OCI-LY3 (cell line): ENCODE measurements around the gene EPHB2.

Experiments
- H2AFZ ChIP-seq: fragments of 200-600, 300-600 bp; shearing (Covaris generic); 2 replicates; pipeline ENCODE4 v1.6.0; 2014; ENCODE audit warnings: antibody characterized with exemption, low read depth, low read length
- H3K27ac ChIP-seq: fragments of 200-600, 300-600 bp; sonication (generic); 2 replicates; pipeline ENCODE4 v1.5.1; 2014; ENCODE audit warnings: mild to moderate bottlenecking, low read length, moderate library complexity, mixed read lengths
- H3K27me3 ChIP-seq: fragments of 200-600, 300-600 bp; sonication (generic); 2 replicates; pipeline ENCODE4 v1.6.1; 2014; ENCODE audit warnings: low read depth, low read length, mixed read lengths
- H3K36me3 ChIP-seq: fragments of 200-600, 300-600 bp; sonication (generic); replicated peaks from 2 replicates; pipeline ENCODE3; 2014; ENCODE audit warnings: low read depth, low read length, mixed read lengths
- H3K4me1 ChIP-seq: fragments of 300-600, 200-600 bp; sonication (generic); 2 replicates; pipeline ENCODE4 v1.6.1; 2014; ENCODE audit warnings: low read length, mixed read lengths
- H3K4me2 ChIP-seq: fragments of 200-600, 300-600 bp; sonication (generic); 2 replicates; pipeline ENCODE4 v1.6.1; 2014; ENCODE audit warnings: low read length, mixed read lengths
- H3K4me3 ChIP-seq: fragments of 300-600, 200-600 bp; sonication (generic); 2 replicates; pipeline ENCODE4 v1.5.1; 2014; ENCODE audit warnings: antibody characterized with exemption, mild to moderate bottlenecking, low read length, moderate library complexity
- H3K79me2 ChIP-seq: fragments of 300-600, 200-600 bp; shearing (Covaris generic); 2 replicates; pipeline ENCODE4 v1.6.1; 2014; ENCODE audit warnings: mild to moderate bottlenecking, low read length, mixed read lengths
- H3K9ac ChIP-seq: fragments of 300-600, 200-600 bp; shearing (Covaris generic); 2 replicates; pipeline ENCODE4 v1.6.0; 2014; ENCODE audit warnings: mild to moderate bottlenecking, low read length, moderate library complexity
- H3K9me3 ChIP-seq: fragments of 200-600, 300-600 bp; shearing (Covaris generic); 2 replicates; pipeline ENCODE4 v1.6.1; 2014; ENCODE audit warnings: low read length, mixed read lengths; ENCODE audit not compliant: insufficient read depth
- H4K20me1 ChIP-seq: fragments of 200-600, 300-600 bp; sonication (generic); 2 replicates; pipeline ENCODE4 v1.6.1; 2016; ENCODE audit warnings: low read length, mixed read lengths; ENCODE audit not compliant: insufficient read depth
- EZH2phosphoT487 ChIP-seq: fragments of 200-600 bp; shearing (Covaris generic); IDR thresholded peaks from 2 replicates; pipeline ENCODE4 v1.6.1; 2018; ENCODE audit warnings: antibody characterized with exemption, mixed run types, low read depth
- TF ChIP-seq, protein P1 (sequence below): fragments of 200-600, 300-600 bp; sonication (generic); IDR thresholded peaks from 2 replicates; pipeline ENCODE4 v1.5.1; 2014; ENCODE audit warnings: antibody characterized with exemption, low read length, low read depth

Gene EPHB2

DNA sequence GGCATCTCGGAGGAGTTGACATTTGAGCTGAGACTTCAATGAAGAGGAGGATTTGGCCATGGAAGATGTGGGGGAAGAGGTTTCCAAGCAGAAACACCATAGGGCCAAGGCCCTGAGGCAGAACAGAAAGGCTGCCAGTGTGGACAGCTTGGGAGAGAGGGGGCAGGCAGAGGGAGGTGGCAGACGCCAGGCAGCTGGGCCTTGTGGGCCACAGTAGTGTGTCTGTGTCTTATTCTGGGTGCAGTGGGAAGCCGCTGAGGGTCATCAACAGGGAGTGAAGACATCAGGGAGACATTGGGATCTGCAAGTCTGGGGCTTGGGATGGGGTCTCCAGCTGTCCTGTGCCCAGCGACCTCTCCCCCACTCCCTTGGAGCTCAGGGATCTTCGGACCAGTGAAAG is 165.2 kb downstream of the EPHB2 start:
- Histone ChIP-seq H4K20me1 (no peaks in the 10 kb centered on the region), H3K79me2 (no peaks in the 10 kb centered on the region), H3K4me3 (no peak overlapping the region), H3K9me3 (no peaks in the 10 kb centered on the region), H3K27me3 (no peaks in the 10 kb centered on the region), H3K4me1 (no peaks in the 10 kb centered on the region), H3K36me3 (no peaks in the 10 kb centered on the region), H3K4me2 (no peak overlapping the region), H2AFZ (no peak overlapping the region), H3K27ac (no peak overlapping the region), H3K9ac (no peak overlapping the region)
- TF ChIP-seq EZH2phosphoT487, result no peak
- TF ChIP-seq, protein P1, sequence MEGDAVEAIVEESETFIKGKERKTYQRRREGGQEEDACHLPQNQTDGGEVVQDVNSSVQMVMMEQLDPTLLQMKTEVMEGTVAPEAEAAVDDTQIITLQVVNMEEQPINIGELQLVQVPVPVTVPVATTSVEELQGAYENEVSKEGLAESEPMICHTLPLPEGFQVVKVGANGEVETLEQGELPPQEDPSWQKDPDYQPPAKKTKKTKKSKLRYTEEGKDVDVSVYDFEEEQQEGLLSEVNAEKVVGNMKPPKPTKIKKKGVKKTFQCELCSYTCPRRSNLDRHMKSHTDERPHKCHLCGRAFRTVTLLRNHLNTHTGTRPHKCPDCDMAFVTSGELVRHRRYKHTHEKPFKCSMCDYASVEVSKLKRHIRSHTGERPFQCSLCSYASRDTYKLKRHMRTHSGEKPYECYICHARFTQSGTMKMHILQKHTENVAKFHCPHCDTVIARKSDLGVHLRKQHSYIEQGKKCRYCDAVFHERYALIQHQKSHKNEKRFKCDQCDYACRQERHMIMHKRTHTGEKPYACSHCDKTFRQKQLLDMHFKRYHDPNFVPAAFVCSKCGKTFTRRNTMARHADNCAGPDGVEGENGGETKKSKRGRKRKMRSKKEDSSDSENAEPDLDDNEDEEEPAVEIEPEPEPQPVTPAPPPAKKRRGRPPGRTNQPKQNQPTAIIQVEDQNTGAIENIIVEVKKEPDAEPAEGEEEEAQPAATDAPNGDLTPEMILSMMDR, result no peak

DNA sequence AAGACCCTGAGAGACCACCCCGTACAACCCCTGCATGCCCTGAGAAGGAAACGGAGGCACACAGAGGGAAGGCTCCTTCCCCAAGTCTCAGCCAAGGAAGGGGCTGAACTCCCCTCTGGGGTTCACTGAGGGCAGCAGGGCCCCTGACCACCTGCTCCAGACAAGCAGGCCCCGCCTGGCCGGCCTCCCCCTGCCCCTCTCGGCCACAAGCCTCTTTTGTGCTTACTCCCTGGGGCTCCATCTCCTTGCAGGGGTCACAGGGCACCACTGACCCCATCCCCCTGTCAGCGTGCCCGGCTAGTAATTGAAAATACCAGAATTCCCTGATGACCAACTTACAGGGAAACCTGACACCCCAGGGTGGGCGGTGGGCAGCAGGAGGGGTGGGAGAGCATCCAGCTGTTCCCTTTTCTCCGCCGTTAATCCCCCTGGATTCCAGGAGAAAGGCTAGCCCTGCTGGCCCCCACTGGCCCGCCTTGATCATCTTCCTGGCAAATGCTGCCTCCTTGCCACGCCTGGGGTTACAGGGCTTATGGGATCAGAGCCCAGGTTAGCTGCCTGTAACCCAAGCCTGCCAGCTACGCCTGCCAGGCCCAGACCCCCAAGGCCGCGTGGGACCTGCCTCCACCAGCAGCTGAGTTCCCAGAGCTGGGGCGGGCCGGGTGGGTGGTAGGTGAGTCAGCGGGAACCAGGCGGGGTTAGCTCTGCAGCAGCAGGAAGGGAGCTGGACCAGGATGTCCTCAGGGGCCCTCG is 165.9 kb downstream of the EPHB2 start:
- no peak overlapping the region for H3K27ac ChIP-seq
- H4K20me1 ChIP-seq, result no peaks in the 10 kb centered on the region

DNA sequence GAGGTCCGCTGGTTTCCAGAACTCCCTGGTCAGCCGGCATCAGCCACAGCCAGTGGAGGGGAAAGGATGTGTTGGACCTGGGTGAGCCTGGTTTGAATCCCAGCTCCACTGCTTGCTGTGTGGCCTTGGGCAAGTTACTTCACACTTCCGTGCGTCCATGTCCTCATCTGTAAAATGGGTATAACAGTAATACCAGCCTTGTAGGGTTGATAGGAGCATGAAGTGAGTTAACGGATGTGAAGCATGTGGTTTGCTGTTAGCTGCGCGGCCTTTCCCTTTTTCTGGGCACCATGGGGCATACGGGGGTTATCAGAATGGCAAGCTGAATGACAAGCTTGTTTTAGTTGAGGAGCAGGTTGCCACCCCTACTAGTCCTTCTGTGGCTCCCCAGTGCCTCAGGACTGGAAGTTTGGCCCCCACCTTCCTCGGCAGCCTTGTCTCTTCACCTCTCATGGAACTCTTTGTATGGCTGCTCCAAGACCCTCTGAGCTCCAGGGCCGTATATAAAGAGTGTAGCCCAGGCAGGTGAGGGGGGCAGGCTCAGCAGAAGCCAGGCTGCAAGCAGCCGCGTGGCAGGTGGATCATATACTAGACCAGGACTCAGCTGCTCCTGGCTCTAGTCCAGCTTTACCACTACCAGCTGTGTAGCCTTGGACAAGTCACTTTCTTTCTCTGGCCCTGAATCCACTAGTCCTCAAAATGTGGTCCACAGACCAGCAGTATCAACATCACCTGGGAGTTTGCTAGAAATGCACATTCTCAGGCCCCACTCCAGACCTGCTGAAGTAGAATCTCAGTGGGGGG is 166.7 kb downstream of the EPHB2 start:
- Histone ChIP-seq H3K27me3 (no peaks in the 10 kb centered on the region), H3K9me3 (no peaks in the 10 kb centered on the region), H3K4me1 (no peaks in the 10 kb centered on the region), H3K4me2 (no peak overlapping the region), H4K20me1 (no peaks in the 10 kb centered on the region), H3K4me3 (no peak overlapping the region), H3K36me3 (no peaks in the 10 kb centered on the region), H3K79me2 (no peaks in the 10 kb centered on the region), H2AFZ (no peak overlapping the region), H3K27ac (no peak overlapping the region), H3K9ac (no peak overlapping the region)
- TF ChIP-seq EZH2phosphoT487, result no peak
- TF ChIP-seq, protein P1, result no peak

More for the DNA sequence above, 165.9 kb downstream of the EPHB2 start:
- Histone ChIP-seq H3K79me2 (no peaks in the 10 kb centered on the region), H3K4me2 (no peak overlapping the region), H3K9ac (no peak overlapping the region), H3K4me1 (no peaks in the 10 kb centered on the region), H3K9me3 (no peaks in the 10 kb centered on the region), H3K36me3 (no peaks in the 10 kb centered on the region), H2AFZ (no peak overlapping the region), H3K4me3 (no peak overlapping the region), H3K27me3 (no peaks in the 10 kb centered on the region)
- TF ChIP-seq EZH2phosphoT487, result no peak
- TF ChIP-seq, protein P1, result no peak

DNA sequence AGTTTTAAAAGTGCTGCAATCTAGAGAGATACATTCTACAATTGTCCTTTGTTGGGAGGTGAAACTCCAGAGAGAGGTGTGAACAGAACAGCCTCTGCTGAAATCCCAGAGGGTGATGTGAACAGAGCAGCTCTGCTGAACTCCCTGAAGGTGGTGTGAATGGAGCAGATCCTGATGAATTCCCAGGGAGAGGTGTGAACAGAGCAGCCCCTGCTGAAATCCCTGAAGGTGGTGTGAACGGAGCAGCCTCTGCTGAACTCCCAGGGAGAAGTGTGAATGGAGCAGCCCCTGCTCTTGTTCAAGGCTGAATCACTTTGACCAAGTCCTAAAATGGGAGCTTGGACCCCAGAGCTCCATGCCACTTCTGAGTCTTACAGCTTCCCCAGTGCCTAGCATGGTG is 167.3 kb downstream of the EPHB2 start:
- Histone ChIP-seq H3K4me3 (no peak overlapping the region), H2AFZ (no peak overlapping the region), H4K20me1 (no peaks in the 10 kb centered on the region), H3K9ac (no peak overlapping the region), H3K27me3 (no peaks in the 10 kb centered on the region), H3K9me3 (no peaks in the 10 kb centered on the region), H3K79me2 (no peaks in the 10 kb centered on the region), H3K4me1 (no peaks in the 10 kb centered on the region), H3K27ac (no peak overlapping the region), H3K4me2 (no peak overlapping the region), H3K36me3 (no peaks in the 10 kb centered on the region)
- TF ChIP-seq, protein P1, result no peak
- no peak for TF ChIP-seq EZH2phosphoT487
